WTC11 (cell line): ENCODE data around the gene NCF2. TPM values are rescaled to one million over a fixed set of nuclear protein-coding genes. Genes with fewer than 3 reads are reported as not detected.

Source experiments
- ATAC-seq: fragments of 200-7000 bp; cut with Tn5 transposase; 2 replicates; pipeline ENCODE4 v1.10.0; 2021; ENCODE audit warnings: mild to moderate bottlenecking, moderate library complexity
- CTCF ChIA-PET: fragments of 300-600 bp; sonication (Branson Sonifier 250); formaldehyde crosslinking; loops from one replicate; lab custom pipeline; 2021; ENCODE audit warnings: antibody characterized with exemption; lab: Charles Lee
- POLR2A ChIA-PET: fragments of 350-600 bp; sonication (Branson Sonifier 250); formaldehyde crosslinking; loops from one replicate; lab custom pipeline; 2021; ENCODE audit warnings: antibody characterized with exemption; lab: Charles Lee
- DNase-seq: peaks from one replicate; pipeline ENCODE4 v3.0.0; 2021; ENCODE audit warnings: low spot score
- H3K27ac Mint-ChIP-seq: 2 replicates; pipeline ENCODE4 v1.8.0; 2021; ENCODE audit warnings: mixed read lengths
- H3K27me3 Mint-ChIP-seq: 2 replicates; pipeline ENCODE4 v1.8.0; 2021; ENCODE audit warnings: low read depth, mild to moderate bottlenecking, moderate library complexity, mixed read lengths
- H3K36me3 Mint-ChIP-seq: 2 replicates; pipeline ENCODE4 v1.8.0; 2021; ENCODE audit warnings: mixed read lengths
- H3K4me1 Mint-ChIP-seq: 2 replicates; pipeline ENCODE4 v1.8.0; 2022; ENCODE audit warnings: mixed read lengths
- H3K4me3 Mint-ChIP-seq: 2 replicates; pipeline ENCODE4 v1.8.0; 2021; ENCODE audit warnings: mild to moderate bottlenecking, moderate library complexity, mixed read lengths
- H3K9me3 Mint-ChIP-seq: 2 replicates; pipeline ENCODE4 v1.8.0; 2021; ENCODE audit warnings: mixed read lengths
- CBFB ChIP-seq: sonication (generic); formaldehyde crosslinking; IDR thresholded peaks from 2 replicates; pipeline ENCODE4 v1.8.1; 2022; ENCODE audit warnings: mild to moderate bottlenecking, low read depth, missing genetic modification reagents
- CREM ChIP-seq: sonication (generic); formaldehyde crosslinking; IDR thresholded peaks from 2 replicates; pipeline ENCODE4 v1.8.1; 2022; ENCODE audit warnings: mild to moderate bottlenecking, missing genetic modification reagents, moderate library complexity
- ETV6 ChIP-seq: sonication (generic); formaldehyde crosslinking; IDR thresholded peaks from 2 replicates; pipeline ENCODE4 v1.8.1; 2022; ENCODE audit warnings: mild to moderate bottlenecking, missing genetic modification reagents
- GRHL2 ChIP-seq: fragments of 250-450 bp; sonication (Bioruptor Pico); IDR thresholded peaks from 2 replicates; pipeline ENCODE4 v1.8.0; 2022; ENCODE audit warnings: mild to moderate bottlenecking, moderate library complexity; ENCODE audit not compliant: insufficient replicate concordance, severe bottlenecking
- HMGA2 ChIP-seq: fragments of 250-450 bp; sonication (Bioruptor Pico); IDR thresholded peaks from 2 replicates; pipeline ENCODE4 v1.4.0; 2021; ENCODE audit warnings: mild to moderate bottlenecking, moderate library complexity
- KAT7 ChIP-seq: sonication (generic); formaldehyde crosslinking; IDR thresholded peaks from 2 replicates; pipeline ENCODE4 v1.8.1; 2023; ENCODE audit warnings: missing genetic modification reagents, mild to moderate bottlenecking, borderline replicate concordance
- NFATC4 ChIP-seq: fragments of 250-450 bp; sonication (Bioruptor Pico); IDR thresholded peaks from 2 replicates; pipeline ENCODE4 v1.9.0; 2021; ENCODE audit warnings: mild to moderate bottlenecking
- NR3C1 ChIP-seq: sonication (generic); formaldehyde crosslinking; conservative IDR thresholded peaks from 2 replicates; pipeline ENCODE4 v1.8.1; 2023; ENCODE audit warnings: low read depth, mild to moderate bottlenecking, missing genetic modification reagents
- RELA ChIP-seq: sonication (generic); formaldehyde crosslinking; IDR thresholded peaks from 2 replicates; pipeline ENCODE4 v1.8.1; 2022; ENCODE audit warnings: missing genetic modification reagents, mild to moderate bottlenecking, borderline replicate concordance
- ZNF232 ChIP-seq: sonication (generic); formaldehyde crosslinking; IDR thresholded peaks from 2 replicates; pipeline ENCODE4 v1.8.0; 2022; ENCODE audit warnings: mild to moderate bottlenecking, missing genetic modification reagents
- ZNF263 ChIP-seq: sonication (generic); formaldehyde crosslinking; IDR thresholded peaks from 2 replicates; pipeline ENCODE4 v1.8.1; 2022; ENCODE audit warnings: low read depth, mild to moderate bottlenecking, moderate library complexity, missing genetic modification reagents
- total RNA-seq: library from RNA; stranded (reverse); gene quantifications from 3 replicates; pipeline ENCODE4 v1.2.3, GENCODE V29; 2021
- TF ChIP-seq, protein P1 (sequence below): fragments of 250-450 bp; sonication (Bioruptor Pico); IDR thresholded peaks from 2 replicates; pipeline ENCODE4 v1.9.0; 2021; ENCODE audit warnings: mild to moderate bottlenecking
- TF ChIP-seq, protein P2 (sequence below): sonication (generic); formaldehyde crosslinking; IDR thresholded peaks from 2 replicates; pipeline ENCODE4 v1.8.1; 2023; ENCODE audit warnings: mild to moderate bottlenecking, missing genetic modification reagents
- TF ChIP-seq, protein P3 (sequence below): sonication (generic); formaldehyde crosslinking; IDR thresholded peaks from 2 replicates; pipeline ENCODE4 v1.8.0; 2023; ENCODE audit warnings: missing genetic modification reagents, mild to moderate bottlenecking, borderline replicate concordance
- TF ChIP-seq, protein P4 (sequence below): fragments of 250-450 bp; sonication (Bioruptor Pico); IDR thresholded peaks from 2 replicates; pipeline ENCODE4 v1.9.0; 2021; ENCODE audit warnings: mild to moderate bottlenecking
- TF ChIP-seq, protein P5 (sequence below): sonication (generic); formaldehyde crosslinking; IDR thresholded peaks from 2 replicates; pipeline ENCODE4 v1.8.1; 2022; ENCODE audit warnings: mild to moderate bottlenecking, moderate library complexity, missing genetic modification reagents

NCF2 gene
- total RNA-seq, 1 experiment from 2014 or later = 0.52 TPM

DNA sequence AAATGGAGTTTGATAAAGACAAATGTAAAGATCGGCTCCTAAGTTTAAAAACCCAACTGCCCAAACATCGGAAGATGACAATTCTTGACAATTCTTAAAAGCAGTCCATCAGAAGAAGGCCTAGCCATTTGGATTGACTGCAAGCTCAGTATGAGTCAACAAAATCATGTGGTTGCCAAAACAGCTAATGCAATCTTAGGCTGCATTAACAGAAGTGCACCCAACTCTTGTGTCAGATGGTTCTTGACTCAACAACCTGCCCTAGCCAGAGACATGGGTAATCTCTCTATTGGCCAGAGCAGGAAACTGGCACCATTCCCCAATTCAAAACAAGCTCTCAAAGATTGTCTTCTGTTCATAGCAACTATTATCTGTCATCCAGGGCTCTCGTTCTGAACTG, 9.9 kb upstream of the NCF2 start (continued):
- TF ChIP-seq NFATC4 (CRISPR knock-in tag) = no peak
- TF ChIP-seq, all 79 proteins: peak for 0

DNA sequence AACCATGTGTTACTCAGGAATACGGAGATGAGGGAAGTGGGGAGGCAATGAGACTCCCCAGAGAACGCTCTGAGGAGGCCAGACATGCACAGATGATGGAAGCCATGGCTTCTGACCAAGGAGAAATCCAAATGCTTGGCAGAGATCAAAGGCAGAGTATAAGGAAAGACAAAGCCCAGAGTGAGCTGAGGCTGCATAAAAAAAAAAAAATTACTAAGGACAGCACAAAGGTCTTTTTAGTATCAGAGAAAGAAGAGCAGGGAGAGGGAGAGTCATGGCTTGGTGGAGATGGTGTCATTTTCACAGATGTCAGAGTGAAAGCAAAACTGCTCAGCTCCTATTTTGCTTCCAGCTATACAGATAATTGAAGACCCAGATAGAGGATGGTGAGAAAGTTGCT, 8.1 kb upstream of the NCF2 start:
- H3K4me1 Mint-ChIP-seq = peaks cover 4% of the 10 kb centered on the region
- DNase-seq = no peak
- POLR2A ChIA-PET = no interaction called here
- no peak for ATAC-seq
- H3K36me3 Mint-ChIP-seq = no peaks in the 10 kb centered on the region
- no peak for TF ChIP-seq KAT7
- no peak for TF ChIP-seq CBFB (CRISPR knock-in tag)
- TF ChIP-seq ZNF263 = no peak
- no peak for TF ChIP-seq HMGA2
- no peak for TF ChIP-seq ETV6 (CRISPR knock-in tag)
- TF ChIP-seq, protein P1, sequence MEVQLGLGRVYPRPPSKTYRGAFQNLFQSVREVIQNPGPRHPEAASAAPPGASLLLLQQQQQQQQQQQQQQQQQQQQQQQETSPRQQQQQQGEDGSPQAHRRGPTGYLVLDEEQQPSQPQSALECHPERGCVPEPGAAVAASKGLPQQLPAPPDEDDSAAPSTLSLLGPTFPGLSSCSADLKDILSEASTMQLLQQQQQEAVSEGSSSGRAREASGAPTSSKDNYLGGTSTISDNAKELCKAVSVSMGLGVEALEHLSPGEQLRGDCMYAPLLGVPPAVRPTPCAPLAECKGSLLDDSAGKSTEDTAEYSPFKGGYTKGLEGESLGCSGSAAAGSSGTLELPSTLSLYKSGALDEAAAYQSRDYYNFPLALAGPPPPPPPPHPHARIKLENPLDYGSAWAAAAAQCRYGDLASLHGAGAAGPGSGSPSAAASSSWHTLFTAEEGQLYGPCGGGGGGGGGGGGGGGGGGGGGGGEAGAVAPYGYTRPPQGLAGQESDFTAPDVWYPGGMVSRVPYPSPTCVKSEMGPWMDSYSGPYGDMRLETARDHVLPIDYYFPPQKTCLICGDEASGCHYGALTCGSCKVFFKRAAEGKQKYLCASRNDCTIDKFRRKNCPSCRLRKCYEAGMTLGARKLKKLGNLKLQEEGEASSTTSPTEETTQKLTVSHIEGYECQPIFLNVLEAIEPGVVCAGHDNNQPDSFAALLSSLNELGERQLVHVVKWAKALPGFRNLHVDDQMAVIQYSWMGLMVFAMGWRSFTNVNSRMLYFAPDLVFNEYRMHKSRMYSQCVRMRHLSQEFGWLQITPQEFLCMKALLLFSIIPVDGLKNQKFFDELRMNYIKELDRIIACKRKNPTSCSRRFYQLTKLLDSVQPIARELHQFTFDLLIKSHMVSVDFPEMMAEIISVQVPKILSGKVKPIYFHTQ (CRISPR knock-in tag) = no peak
- no peak for TF ChIP-seq GRHL2
- TF ChIP-seq, protein P2, sequence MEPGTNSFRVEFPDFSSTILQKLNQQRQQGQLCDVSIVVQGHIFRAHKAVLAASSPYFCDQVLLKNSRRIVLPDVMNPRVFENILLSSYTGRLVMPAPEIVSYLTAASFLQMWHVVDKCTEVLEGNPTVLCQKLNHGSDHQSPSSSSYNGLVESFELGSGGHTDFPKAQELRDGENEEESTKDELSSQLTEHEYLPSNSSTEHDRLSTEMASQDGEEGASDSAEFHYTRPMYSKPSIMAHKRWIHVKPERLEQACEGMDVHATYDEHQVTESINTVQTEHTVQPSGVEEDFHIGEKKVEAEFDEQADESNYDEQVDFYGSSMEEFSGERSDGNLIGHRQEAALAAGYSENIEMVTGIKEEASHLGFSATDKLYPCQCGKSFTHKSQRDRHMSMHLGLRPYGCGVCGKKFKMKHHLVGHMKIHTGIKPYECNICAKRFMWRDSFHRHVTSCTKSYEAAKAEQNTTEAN (CRISPR knock-in tag) = no peak
- TF ChIP-seq, protein P3, sequence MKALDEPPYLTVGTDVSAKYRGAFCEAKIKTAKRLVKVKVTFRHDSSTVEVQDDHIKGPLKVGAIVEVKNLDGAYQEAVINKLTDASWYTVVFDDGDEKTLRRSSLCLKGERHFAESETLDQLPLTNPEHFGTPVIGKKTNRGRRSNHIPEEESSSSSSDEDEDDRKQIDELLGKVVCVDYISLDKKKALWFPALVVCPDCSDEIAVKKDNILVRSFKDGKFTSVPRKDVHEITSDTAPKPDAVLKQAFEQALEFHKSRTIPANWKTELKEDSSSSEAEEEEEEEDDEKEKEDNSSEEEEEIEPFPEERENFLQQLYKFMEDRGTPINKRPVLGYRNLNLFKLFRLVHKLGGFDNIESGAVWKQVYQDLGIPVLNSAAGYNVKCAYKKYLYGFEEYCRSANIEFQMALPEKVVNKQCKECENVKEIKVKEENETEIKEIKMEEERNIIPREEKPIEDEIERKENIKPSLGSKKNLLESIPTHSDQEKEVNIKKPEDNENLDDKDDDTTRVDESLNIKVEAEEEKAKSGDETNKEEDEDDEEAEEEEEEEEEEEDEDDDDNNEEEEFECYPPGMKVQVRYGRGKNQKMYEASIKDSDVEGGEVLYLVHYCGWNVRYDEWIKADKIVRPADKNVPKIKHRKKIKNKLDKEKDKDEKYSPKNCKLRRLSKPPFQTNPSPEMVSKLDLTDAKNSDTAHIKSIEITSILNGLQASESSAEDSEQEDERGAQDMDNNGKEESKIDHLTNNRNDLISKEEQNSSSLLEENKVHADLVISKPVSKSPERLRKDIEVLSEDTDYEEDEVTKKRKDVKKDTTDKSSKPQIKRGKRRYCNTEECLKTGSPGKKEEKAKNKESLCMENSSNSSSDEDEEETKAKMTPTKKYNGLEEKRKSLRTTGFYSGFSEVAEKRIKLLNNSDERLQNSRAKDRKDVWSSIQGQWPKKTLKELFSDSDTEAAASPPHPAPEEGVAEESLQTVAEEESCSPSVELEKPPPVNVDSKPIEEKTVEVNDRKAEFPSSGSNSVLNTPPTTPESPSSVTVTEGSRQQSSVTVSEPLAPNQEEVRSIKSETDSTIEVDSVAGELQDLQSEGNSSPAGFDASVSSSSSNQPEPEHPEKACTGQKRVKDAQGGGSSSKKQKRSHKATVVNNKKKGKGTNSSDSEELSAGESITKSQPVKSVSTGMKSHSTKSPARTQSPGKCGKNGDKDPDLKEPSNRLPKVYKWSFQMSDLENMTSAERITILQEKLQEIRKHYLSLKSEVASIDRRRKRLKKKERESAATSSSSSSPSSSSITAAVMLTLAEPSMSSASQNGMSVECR = no peak
- TF ChIP-seq RELA (CRISPR knock-in tag) = no peak
- TF ChIP-seq, protein P4, sequence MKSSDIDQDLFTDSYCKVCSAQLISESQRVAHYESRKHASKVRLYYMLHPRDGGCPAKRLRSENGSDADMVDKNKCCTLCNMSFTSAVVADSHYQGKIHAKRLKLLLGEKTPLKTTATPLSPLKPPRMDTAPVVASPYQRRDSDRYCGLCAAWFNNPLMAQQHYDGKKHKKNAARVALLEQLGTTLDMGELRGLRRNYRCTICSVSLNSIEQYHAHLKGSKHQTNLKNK (CRISPR knock-in tag) = no peak
- TF ChIP-seq, protein P5, sequence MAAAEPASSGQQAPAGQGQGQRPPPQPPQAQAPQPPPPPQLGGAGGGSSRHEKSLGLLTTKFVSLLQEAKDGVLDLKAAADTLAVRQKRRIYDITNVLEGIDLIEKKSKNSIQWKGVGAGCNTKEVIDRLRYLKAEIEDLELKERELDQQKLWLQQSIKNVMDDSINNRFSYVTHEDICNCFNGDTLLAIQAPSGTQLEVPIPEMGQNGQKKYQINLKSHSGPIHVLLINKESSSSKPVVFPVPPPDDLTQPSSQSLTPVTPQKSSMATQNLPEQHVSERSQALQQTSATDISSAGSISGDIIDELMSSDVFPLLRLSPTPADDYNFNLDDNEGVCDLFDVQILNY (CRISPR knock-in tag) = no peak
- TF ChIP-seq NR3C1 (CRISPR knock-in tag) = no peak
- TF ChIP-seq CREM (CRISPR knock-in tag) = no peak
- TF ChIP-seq ZNF232 = no peak
- TF ChIP-seq, all 79 proteins: peak for 0
- CTCF ChIA-PET = interaction anchor here (0.7 kb wide), 1 partner anchor 31 kb away, joined by 4 read pairs; no protein-coding TSS in a partner anchor
- Mint-ChIP-seq H3K9me3 (no peaks in the 10 kb centered on the region), H3K27ac (no peak overlapping the region), H3K27me3 (no peaks in the 10 kb centered on the region), H3K4me3 (no peak overlapping the region)
